Anterior cingulate cortex (tissue), 58 donors: ENCODE measurements around the gene PDF.
"Not testable (repeated sequence)": the region's sequence is repeated elsewhere in the genome, so short reads cannot be mapped to it uniquely, and the experiment has no call there.

Experiments used
- DNase-seq, 58 donors: peaks; one replicate each; lab custom pipeline; 2025; lab: John Stamatoyannopoulos, UW

Gene PDF

DNA sequence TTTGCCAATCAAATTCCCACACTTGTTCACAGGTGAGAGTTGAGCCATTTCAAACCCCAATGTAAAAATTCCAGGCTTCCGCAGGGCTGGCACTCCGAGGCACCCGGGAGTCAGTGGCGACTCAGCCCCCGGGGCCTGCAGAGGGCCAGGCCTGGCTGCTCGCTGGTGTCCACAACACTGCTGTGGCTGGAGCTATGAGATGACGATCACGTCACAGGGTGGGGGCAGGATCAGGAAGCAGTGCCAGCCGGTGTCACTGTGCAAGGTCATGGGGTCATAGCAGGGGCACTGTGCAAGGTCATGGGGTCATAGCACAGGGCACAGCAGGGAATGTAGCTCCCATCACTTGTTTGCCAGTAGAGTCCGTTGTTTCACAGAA, 11.5 kb downstream of the PDF start:
- DNase-seq = no peak

DNA sequence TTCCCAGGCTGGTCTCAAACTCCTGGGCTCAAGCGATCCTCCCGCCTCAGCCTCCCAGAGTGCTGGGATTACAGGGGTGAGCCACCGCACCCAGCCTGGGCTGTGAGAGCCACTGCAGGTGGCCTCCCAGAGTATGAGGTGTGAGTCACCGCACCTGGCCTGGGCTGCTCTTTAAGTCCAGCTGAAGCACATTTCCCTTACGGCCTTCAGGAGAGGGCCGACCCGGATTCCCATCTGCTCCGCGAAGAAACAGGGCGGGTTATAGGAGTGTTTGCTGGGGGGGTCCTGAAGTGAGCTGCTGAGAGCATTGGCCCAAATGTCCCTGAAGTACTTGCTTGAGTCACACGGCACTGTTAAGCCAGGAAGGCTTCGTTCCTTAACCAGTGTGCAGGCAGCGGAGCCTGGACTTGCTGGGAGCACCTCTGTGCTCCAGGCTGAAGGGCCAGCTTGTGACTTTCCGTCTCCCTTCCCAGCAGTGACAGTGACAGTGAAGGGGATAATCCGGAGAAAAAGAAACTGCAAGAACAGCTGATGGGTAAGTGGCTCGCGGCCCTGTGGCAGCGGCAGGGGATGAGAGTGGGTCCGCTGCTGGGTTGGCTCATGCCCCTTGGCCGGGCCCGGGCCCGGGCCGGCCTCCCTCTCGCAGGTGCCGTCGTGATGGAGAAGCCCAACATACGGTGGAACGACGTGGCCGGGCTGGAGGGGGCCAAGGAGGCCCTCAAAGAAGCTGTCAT, 12.0 kb downstream of the PDF start:
- DNase-seq = no peak

DNA sequence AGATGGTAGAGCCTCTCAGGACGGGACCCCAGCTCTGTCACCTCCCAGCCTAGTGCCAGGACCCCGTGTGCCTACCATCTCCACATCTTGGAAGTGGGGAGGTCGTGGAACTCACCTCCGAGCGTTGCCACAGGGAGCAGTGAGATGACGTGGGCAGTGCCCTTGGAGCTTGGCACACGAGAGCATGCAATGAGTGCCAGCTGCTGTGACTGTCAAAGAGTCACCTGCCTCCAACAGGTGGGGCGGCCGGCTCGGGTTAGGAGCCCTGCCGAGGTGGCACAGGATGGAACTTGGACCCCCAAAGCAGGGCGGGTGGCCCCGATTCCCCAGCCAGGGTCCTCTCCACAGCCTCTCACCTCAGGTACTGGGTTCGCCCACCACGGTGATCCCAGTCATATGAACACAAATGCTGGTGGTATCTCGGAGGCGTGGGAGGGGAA, 13.8 kb downstream of the PDF start:
- DNase-seq = no peak

DNA sequence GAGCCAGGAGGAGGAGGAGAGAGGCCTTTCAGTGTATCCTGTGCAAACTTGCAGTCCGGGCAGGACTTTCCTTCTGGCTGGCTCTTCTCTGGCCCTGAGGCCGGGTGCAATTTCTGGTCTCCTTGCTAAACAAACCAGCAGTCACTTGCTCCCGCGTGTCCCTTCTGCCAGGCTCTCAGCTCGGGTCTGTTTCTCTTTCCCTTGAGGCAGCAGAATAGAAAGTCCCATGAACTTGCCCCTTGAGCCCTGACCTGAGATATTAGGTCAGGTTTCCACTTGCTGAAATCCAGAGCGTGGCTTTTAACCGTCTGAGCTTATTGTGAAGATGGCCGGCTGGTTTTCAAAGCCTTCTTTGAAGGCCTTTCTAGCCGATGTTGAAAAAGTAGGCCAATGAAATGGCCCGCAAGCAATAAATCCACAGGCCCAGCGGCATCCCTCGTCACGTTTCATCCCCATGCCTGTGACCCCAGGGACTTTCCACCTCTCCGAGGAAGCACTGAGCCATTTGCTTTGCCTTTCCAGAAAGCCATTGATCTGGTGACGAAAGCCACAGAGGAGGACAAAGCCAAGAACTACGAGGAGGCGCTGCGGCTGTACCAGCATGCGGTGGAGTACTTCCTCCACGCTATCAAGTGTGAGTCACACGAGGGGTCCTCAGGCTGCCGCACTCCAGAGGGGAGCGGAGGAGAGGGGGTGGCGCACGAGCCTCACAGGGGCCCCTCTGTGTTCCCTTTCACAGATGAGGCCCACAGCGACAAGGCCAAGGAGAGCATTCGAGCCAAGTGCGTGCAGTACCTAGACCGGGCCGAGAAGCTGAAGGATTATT, 14.7 kb downstream of the PDF start:
- peak in 3 of 58 donors; percentile 2 to 16 (median 11) for DNase-seq

DNA sequence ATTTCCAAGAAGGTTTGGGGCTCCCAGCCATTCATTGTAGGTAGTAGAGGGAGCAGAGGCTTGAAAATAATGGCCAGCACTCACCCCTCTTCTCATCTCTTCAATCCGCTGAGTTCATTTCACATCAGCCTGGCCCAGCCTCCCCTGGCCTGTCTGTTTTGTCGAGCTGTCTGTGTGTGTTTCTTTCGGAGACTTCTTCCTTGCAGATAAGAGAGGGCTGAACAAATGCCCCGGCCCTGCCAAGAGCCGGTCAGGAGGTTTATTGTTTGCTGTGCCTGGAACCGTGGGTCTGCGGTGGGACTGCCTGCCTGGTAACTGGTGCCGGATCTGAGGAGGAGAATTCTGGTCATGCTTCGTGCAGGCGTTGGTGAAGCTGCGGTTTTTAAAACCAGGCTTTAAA, 15.9 kb downstream of the PDF start:
- DNase-seq = peak in 1 of 58 donors; percentile 11

DNA sequence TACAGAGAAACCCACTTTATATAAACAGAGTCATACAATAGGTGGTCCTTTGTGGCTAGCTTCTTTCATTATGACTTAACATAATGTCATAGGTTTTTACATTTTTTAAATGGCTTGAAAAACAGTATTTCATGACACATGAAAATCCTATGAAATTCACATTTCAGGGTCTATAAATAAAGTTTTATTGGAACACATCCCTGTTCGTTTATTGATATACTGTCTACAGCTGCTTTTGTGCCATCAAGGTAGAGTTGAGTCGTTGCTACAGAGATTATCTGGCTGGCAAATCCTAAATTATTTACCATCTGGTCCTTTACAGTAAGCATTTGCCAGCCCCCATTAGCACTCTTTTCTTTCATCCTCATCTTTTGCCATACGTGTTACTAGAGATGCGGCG, 16.9 kb downstream of the PDF start:
- no peak for DNase-seq

DNA sequence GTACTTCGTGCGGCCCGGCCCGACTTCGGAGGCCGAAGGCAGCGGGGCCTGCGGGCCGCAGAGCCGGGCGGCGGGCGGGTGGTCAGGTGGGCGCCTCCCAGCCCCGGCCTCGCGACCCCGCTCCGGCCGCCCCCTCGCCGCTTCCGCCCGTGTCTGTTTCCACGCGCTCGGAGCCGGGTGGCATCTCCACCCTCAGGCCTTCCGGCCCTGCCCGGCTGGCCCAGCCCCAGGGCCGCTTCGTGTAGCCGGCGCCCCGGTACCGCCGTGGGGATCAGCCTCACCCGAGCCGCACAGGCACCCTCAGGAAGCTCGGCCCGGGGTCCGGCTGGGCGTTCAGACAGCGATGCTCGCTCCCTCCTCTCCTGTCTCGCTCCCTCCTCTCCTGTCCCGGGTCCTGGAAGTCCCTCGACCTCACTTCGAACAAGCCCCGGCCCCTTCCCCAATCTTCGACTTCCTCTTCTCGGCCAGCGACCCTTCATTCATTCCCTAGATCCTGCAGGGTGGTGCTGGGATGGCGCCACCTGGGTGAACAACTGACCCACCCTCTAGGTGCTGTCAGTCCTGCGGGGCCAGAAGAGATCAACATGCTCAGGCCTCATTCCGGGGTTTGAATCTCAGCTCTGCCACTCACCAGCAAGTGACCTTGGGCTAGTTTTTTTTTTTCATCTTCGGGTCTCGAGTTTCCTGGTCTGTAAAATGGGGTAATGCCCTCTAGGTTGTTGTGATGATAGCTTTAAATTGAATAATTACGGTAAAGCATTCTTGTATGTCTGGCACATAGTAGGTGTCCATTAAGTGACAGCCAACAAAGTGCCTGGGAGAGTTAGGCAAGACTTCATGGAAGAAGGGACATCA, 18.6 kb downstream of the PDF start:
- DNase-seq = peak in 8 of 58 donors; percentile 19 to 57 (median 50)

DNA sequence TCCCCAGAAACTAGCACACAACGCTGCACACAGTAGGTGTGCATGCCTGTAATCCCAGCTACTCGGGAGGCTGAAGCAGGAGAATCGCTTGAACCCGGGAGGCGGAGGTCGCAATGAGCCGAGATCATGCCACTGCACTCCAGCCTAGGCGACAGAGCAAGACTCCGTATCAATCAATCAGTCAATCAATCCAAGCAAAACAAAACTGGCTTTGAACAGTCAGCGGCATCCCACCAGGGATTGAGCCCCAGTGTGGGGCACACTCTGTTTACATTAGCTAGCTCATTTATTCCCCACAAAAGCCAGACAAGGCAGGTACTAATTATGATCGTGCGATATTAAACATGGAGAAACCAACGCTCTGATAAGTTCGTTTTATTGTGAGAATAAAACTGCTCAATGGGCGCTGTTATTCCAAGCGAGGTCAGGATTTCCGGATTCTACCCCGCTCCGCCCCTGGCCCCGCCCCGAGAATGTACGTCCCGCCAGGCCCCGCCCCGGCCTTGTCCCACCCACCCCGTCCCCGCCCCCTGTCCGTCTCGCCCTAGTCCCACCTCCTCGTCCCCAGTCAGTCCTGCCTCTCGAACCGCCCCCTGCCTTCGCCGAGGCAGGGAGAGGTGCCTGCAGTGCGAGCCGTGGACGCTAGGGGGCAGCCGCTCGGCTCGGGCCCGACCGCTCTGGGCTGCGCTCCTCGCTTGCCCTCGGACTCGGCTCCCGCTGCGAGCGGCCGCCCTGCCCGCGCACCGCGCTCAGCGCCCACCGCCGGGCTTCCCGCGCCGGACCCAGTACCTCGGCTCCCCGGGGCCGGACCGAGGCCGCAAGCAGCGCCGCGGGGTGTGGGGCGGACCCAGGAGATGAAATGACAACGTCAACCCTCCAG, 19.5 kb downstream of the PDF start, which contains the start of gene VPS4A:
TSS of gene VPS4A (plus strand) at position 698 of the 880 bp plus-strand sequence. CDS start at position 860, 162 bp downstream.
- DNase-seq = peak; percentile 62 to 98 (median 95)

DNA sequence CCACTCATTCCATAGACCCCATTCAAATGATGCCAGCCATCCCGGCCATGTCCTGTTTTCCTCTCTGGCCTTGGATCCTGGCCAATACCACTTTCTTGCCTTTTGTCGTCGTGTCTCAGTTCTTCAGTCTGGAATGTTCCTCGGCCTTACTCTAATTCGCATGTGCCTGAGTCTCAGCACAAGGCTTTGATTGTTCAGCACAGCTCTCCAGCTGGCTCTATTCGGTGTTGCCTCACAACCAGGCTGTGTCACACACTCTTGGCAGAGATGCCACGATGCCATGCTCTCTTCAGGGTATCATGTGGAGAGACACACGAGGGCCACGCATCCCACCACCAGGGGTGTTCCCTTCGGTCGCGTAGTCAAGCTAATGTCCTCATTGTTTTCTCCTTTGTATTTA, 21.1 kb downstream of the PDF start:
- DNase-seq = peak in 46 of 58 donors; percentile 7 to 86 (median 53)

DNA sequence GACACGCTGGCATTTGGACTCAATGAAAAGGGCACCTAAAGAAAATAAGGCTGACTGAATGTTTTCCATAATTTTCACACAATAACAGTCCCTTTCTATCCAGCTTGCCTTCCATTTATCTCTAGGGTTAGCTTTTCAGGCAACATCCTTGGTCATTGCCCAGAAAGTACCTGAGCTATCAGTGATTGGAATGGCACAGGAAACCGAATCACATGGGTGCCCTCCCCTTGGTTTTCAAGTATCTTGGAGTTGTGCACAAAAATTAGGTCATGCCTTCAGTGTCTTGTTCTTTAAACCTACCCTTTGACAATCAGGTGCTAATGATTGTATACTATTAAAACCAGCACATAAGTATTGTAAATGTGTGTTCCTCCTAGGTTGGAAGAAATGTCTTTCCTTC, 22.5 kb downstream of the PDF start:
- no peak for DNase-seq

DNA sequence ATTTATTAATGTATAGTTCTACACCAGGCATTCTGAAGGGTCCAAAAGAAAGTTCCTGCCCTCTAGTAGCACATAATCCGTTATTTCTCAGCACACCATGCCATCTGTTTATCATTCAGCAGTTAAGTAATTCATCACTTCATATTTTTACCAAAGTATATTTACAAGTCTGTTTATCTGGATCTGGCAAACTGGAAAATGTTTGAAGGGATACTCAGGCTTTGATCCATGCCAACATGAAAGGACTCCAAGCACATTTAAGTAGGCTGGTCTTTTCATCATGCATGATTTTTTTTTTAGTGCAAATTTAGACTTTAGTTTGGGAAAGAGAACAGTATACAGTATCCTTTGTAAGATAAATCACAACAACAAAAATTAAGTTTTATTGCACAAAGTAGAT, 23.3 kb downstream of the PDF start:
- no peak for DNase-seq

DNA sequence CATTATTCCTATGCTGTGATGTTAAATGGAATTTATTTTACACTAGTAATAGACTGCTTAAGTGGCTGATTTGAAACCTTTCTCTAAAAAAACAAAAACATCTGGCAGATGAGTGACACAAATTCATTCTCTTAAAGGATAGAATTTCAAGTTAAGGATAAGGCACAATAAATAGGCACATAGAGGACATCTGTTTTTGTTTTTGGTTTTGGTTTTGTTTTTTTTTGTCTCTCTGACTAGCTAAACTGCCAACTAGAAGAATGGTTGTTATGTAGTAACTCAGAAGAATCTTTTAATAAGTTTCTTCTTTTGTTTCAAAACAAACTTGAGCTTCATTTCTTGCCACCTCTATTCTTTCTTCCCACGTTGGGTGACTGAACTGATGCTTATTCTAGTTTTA, 24.4 kb downstream of the PDF start:
- no peak for DNase-seq

DNA sequence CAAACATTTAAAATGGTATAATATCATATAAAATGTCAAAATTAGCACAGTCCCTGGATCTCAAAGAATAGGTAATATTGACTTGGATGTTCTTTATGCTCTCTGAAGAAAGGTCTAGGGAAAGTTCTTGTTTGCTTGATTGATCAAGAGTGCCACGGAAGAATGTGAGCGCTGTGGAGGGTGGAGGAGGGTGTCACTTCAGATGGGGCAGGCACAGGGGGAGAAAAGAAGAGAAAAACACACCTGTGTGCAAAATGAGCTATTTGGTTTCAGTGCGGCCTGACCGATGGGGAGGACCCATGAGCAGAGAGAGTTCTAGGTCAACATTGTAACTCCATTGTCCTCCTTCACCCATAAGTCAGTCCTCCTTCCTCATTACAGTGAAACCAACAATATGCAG, 28.1 kb downstream of the PDF start:
- DNase-seq = no peak

DNA sequence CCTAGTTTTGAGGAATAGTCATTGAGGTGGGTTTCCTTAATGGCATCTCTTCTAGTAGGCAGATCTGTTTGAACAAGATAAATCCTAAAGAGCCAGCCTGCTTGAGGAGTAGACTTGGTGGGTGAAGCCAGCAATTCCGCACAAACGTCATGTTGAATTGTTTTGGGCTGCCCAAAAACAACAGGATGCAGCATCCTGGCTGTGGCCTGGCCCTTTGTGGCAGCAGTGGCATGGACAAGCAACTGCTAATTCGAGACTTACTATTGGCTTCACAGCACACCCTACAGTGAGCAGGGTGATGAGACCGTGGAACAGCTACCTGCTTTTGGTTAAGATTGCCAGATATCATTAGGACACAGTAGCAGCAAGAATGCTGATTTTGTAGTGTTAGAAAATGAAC, 28.5 kb downstream of the PDF start:
- no peak for DNase-seq

DNA sequence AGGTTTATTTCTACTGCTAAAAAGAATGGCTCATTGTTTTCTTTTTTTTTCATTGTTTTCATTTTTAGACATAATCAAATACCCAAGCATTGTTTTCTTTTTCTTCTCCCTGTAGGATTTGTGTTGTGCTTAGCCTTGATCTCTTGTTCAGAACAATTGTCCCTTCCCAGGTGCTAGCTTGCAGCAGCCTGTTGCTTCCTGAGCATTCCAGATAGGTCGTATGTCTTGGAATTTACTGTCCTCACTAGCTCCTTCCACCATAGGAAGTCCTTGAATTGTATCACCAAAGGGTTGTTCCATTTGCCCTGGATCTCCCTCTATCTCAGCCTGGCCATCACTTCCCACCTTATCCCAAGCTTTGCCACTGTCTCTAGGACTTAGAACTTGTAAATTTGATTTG, 29.2 kb downstream of the PDF start:
- DNase-seq = no peak

DNA sequence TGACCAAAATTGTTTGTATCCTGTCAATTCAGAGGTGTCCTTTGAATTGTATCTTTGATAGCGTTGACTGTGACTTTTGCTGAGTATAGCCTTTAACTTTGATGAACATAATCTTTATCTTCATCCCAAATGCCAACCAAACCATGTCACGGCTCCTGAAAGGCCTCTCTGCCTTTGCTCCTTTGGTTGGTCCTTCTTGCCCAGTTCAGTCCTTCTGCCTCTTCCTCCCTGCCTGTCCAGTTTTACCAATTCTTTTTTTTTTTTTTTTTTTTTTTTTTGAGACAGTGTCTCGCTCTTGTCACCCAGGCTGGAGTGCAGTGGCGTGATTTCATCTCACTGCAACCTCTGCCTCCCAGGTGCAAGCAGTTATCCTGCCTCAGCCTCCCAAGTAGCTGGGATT, 32.1 kb downstream of the PDF start:
- DNase-seq = no peak

DNA sequence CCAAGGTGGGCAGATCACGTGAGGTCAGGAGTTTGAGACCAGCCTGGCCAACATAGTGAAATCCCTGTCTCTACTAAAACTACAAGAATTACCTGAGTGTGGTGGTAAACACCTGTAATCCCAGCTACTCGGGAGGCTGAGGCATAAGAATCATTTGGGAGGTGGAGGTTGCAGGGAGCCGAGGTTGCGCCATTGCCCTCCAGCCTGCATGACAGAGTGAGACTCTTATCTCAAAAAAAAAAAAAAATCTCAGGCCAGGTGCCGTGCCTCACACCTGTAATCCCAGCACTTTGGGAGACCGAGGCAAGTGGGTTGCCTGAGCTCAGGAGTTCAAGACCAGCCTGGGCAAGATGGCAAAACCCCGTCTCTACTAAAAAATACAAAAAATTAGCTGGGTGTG, 33.6 kb downstream of the PDF start:
- not testable (repeated sequence) for DNase-seq

DNA sequence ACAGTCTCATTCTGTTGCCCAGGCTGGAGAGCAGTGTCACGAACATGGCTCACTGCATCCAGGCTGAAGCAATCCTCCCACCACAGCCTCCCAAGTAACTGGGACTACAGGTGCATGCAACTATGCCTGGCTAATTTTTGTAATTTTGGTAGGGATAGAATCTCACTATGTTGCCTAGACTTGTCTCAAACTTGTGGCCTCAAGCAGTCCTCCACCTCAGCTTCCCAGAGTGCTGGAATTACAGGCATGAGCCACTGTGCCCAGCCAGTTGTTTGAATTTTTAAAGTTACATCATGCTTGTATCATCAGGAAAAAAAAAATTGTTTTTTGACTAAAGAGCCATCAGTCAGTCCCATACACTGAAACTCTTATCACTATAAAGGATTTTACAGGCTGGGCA, 36.3 kb downstream of the PDF start:
- no peak for DNase-seq

DNA sequence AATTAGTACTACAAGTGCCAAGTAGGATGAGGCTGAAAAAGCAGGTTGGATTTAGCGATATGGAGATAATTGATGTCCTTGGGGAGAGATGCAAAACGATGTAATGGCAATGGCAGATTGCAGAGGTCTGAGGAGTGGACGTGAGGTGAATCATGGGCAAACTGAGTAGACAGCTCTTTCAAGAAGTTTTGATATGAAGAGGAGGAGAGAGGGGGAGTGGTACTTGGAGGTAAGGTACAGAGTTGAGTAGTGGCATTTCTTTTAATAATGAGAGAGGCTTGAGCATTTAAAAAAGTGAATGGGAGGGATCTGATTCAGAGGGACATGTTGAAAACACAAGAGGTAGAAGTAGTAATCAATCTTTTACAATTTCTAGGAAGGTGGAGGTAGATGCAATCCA, 37.0 kb downstream of the PDF start:
- no peak for DNase-seq

DNA sequence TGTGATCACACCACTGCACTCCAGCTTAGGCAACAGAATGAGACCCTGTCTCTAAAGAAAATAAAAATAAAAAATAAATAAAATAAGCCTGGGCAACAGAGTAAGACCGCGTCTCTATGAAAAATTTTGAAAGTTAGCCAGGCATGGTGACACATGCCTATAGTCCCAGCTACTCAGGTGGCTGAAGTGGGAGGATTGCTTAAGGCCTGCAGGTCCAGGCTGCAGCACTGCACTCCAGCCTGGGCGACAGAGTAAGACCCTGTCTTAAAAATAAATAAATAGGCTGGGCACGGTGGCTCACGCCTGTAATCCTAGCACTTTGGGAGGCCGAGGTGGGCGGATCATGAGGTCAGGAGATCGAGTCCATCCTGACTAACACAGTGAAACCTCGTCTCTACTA, 38.7 kb downstream of the PDF start:
- DNase-seq = not testable (repeated sequence)
